ENCODE results near the gene CASP10. TPM values are rescaled to one million over a fixed set of nuclear protein-coding genes. Genes with fewer than 3 reads are reported as not detected.
"Not testable (repeated sequence)": the region's sequence is repeated elsewhere in the genome, so short reads cannot be mapped to it uniquely, and the experiment has no call there.

CASP10 gene
- total RNA-seq, 2 experiments from 2014 or later = 22.0 to 22.1 TPM

DNA sequence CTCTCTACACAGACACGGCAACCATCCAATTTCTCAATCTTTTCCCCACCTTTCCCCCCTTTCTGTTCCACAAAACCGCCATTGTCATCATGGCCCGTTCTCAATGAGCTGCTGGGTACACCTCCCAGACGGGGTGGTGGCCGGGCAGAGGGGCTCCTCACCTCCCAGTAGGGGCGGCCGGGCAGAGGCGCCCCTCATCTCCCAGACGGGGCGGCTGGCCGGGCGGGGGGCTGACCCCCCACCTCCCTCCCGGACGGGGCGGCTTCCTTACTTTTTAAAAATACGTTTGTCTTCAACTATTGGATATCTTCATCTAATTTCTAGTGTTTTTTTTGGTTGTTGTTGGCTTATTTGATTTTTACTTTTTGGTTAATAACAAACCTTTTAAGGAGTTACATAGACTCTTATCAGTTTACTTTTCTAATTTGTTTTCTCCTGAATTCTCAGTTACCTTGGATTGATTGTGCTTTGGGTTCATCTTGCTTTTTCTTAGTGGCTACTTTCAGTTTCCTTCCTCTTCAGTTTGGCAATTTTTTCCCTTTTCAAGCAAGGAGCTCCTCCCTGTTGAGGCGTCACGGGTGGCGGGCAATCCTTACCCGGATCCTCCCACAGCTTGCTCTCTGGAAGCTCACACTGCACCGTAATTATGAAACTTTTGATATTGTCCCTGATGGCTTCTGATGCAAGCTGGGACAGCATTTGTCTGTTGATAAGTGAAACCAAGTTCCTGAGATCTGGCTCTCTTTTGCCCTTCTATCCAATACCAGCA is 56.4 kb downstream of the CASP10 start:
- peak; percentile 27 for DNase-seq
- Mint-ChIP-seq H3K9me3 (peaks cover 11% of the 10 kb centered on the region), H3K27ac (peak overlapping the region; percentile 11), H3K36me3 (ENCODE audit: low read depth) (peaks cover 53% of the 10 kb centered on the region), H3K4me1 (ENCODE audit: low read depth) (peaks cover 43% of the 10 kb centered on the region)
- not testable (repeated sequence) for H3K4me3 Mint-ChIP-seq; H3K27me3 Mint-ChIP-seq (ENCODE audit: low read depth)
- CTCF ChIA-PET = interaction anchor here (3.0 kb wide), 1 partner anchor 125 kb away, joined by 46 read pairs; no protein-coding TSS in a partner anchor
- intact Hi-C loops (cut with micrococcal nuclease) = loop anchor here (5.0 to 10.0 kb wide), 2 partner anchors 173 to 795 kb away; partner anchors contain the start of gene FZD7

DNA sequence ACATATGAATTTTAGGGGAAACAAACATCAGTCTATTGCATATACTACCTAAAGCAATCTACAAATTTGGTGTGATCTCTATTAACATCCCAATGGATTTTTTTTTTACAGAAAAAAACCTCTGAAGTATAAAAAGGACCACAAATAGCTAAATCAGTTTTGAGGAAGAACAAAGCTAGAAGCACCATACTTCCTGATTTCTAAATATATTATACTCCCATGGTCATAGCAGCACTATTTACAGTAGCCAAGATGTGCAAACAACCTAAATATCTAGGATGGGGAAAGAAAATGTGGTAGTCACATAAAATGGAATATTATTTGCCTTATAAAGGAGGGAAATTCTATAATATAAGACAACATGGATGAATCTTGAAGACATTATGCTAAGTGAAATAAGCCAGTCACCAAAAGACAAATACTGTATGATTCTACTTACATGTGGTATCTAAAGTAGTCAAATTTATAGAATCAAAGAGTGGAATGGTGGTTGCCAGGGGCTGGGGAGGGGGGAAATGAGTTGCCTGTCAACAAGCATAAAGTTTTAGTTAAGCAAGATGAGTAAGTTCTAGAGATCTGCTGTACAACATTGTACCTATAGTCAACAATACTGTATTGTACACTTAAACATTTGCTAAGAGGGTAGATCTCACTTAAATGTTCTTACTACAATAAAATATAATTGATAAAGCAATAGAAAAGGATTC is 59.8 kb downstream of the CASP10 start:
- DNase-seq = no peak
- H3K27ac Mint-ChIP-seq = no peak overlapping the region
- no peaks in the 10 kb centered on the region for H3K27me3 Mint-ChIP-seq (ENCODE audit: low read depth)
- H3K4me1 Mint-ChIP-seq (ENCODE audit: low read depth) = peaks cover 41% of the 10 kb centered on the region
- no peak overlapping the region for H3K4me3 Mint-ChIP-seq
- intact Hi-C loops (cut with micrococcal nuclease) = no loop called here
- CTCF ChIA-PET = interaction anchor here (0.9 to 3.2 kb wide), 3 partner anchors 10 to 22 kb away, joined by 3 to 10 read pairs (median 3); no protein-coding TSS in a partner anchor
- peaks cover 38% of the 10 kb centered on the region for H3K36me3 Mint-ChIP-seq (ENCODE audit: low read depth)
- H3K9me3 Mint-ChIP-seq = peaks cover 11% of the 10 kb centered on the region

DNA sequence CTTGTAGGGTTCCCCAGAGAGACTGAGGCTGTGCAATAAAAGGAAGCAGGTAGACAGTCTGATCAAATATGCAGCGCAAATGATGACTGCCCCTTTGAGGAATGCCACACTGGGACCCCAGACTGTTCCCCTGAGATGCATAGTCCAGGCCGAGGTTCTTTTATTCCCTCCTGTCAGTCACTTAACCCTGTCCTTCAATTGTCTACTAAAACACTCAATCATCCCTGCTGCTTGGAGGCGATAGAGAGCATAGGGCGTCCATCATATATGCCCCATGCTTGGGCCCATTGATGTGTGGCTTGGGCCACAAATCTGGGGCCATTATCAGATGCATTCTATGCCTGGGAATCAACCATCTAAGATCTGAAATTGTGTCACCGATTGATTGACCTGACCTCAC is 61.9 kb downstream of the CASP10 start:
- CTCF ChIA-PET = interaction anchor here (0.7 to 3.2 kb wide), 2 partner anchors 12 to 63 kb away, joined by 3 to 10 read pairs; no protein-coding TSS in a partner anchor
- peaks cover 42% of the 10 kb centered on the region for H3K4me1 Mint-ChIP-seq (ENCODE audit: low read depth)

DNA sequence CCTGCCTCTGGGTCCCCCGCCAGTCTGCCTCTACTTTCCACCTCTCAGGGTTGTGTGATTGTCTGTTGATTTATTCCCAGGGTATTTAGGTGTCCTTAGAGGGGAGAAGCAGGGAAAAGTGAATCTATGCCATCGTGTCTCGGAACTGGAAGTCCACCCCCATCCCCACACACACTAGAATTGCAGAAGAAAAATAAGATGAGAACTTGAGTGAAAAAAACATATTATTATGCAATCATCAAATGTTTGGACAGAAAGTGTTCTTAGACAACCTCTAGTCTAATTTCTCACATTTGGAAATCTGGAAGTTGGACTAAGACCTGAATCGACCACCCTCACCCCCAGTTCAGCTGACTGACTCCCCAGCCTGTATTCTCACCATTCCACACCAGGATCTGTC is 63.3 kb downstream of the CASP10 start:
- DNase-seq = no peak
- Mint-ChIP-seq H3K27me3 (ENCODE audit: low read depth) (no peaks in the 10 kb centered on the region), H3K9me3 (peaks cover 3% of the 10 kb centered on the region), H3K27ac (no peak overlapping the region), H3K36me3 (ENCODE audit: low read depth) (peaks cover 26% of the 10 kb centered on the region), H3K4me3 (no peak overlapping the region), H3K4me1 (ENCODE audit: low read depth) (peaks cover 48% of the 10 kb centered on the region)
- intact Hi-C loops (cut with micrococcal nuclease) = no loop called here
- CTCF ChIA-PET = interaction anchor here (0.7 kb wide), 1 partner anchor 222 kb away, joined by 3 read pairs; no protein-coding TSS in a partner anchor

More for the DNA sequence above, 61.9 kb downstream of the CASP10 start:
- Mint-ChIP-seq H3K27ac (no peak overlapping the region), H3K36me3 (ENCODE audit: low read depth) (peaks cover 32% of the 10 kb centered on the region), H3K9me3 (peaks cover 9% of the 10 kb centered on the region), H3K4me3 (no peak overlapping the region), H3K27me3 (ENCODE audit: low read depth) (no peaks in the 10 kb centered on the region)
- no peak for DNase-seq
- intact Hi-C loops (cut with micrococcal nuclease) = no loop called here

DNA sequence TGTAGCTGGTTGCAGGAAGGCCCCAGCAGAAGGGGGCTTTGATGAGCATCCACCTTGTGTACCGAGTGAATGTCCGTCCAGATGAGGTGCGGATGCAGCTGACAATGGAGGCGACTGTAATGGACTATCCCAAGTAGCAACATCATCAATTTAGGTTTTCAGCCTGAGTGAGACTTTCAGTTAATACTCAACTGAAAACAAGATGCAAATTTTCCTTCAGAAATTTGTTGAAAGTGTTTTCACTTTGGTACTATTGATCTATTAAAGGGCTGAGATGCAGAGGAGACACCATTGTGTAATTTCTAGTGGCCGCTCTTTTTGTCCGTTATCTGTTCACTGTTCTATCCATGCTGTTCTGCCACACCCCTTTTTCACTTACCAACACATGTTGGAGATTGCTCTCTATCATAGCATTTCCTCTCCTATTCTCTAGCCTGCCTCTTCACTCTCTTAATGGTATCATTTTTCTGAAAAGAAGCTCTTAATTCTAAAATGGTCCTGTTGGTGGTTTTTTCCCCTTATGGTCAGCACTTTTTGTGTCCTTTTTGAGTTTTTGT is 65.4 kb downstream of the CASP10 start:
- Mint-ChIP-seq H3K4me1 (ENCODE audit: low read depth) (peaks cover 54% of the 10 kb centered on the region), H3K4me3 (no peak overlapping the region), H3K27ac (no peak overlapping the region), H3K27me3 (ENCODE audit: low read depth) (no peaks in the 10 kb centered on the region), H3K36me3 (ENCODE audit: low read depth) (peaks cover 23% of the 10 kb centered on the region), H3K9me3 (no peaks in the 10 kb centered on the region)
- intact Hi-C loops (cut with micrococcal nuclease) = no loop called here
- CTCF ChIA-PET = interaction anchor here (0.5 kb wide), 1 partner anchor 927 kb away, joined by 3 read pairs; no protein-coding TSS in a partner anchor
- no peak for DNase-seq

DNA sequence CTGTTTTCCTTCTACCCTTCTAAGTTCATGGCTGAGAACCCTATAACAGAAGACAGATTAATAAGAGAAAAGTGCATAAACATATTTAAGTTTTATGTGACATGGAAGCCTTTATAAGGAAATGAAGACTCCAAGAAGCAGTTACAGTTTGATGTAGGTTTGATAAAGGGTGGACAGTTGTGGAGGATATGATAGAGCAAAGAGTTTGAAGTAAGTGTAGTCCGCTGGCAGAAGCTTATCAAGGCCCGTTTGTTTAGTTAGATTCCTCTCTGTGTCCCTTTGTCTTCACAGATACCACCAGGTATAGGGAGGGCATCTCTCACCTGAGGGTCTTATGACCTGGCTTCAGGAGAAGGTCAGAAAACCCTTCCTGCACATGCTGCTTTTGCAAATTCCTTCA is 66.9 kb downstream of the CASP10 start:
- H3K27me3 Mint-ChIP-seq (ENCODE audit: low read depth) = no peaks in the 10 kb centered on the region
- CTCF ChIA-PET = interaction anchor here (1.2 kb wide), 1 partner anchor 116 kb away, joined by 3 read pairs; no protein-coding TSS in a partner anchor
- H3K4me3 Mint-ChIP-seq = no peak overlapping the region
- DNase-seq = no peak
- no peak overlapping the region for H3K27ac Mint-ChIP-seq
- intact Hi-C loops (cut with micrococcal nuclease) = no loop called here
- H3K4me1 Mint-ChIP-seq (ENCODE audit: low read depth) = peaks cover 60% of the 10 kb centered on the region
- no peaks in the 10 kb centered on the region for H3K9me3 Mint-ChIP-seq
- peaks cover 26% of the 10 kb centered on the region for H3K36me3 Mint-ChIP-seq (ENCODE audit: low read depth)

DNA sequence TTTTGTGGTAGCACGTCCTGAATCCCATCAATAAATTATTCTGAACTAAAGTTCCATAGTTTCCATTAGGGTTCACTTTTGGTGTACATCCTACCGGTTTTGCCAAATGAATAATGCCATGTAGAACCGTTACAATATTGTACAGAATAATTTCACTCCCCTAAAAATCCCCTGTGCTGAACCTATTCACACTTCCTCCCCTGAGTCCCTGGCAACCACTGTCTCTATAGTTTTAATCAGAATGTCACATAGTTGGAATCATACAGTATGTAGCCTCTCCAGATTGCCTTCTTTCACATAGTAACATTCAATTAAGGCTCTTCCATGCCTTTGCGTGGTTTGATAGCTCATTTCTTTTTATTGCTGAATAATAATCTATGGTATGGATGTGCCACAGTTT is 67.8 kb downstream of the CASP10 start:
- CTCF ChIA-PET = interaction anchor here (0.6 to 1.1 kb wide), 3 partner anchors 11 to 23 kb away, joined by 3 to 5 read pairs (median 3); no protein-coding TSS in a partner anchor
- no peak overlapping the region for H3K27ac Mint-ChIP-seq
- no peak overlapping the region for H3K4me3 Mint-ChIP-seq
- H3K36me3 Mint-ChIP-seq (ENCODE audit: low read depth) = peaks cover 25% of the 10 kb centered on the region
- H3K9me3 Mint-ChIP-seq = no peaks in the 10 kb centered on the region
- intact Hi-C loops (cut with micrococcal nuclease) = no loop called here
- no peaks in the 10 kb centered on the region for H3K27me3 Mint-ChIP-seq (ENCODE audit: low read depth)
- no peak for DNase-seq
- H3K4me1 Mint-ChIP-seq (ENCODE audit: low read depth) = peaks cover 67% of the 10 kb centered on the region

DNA sequence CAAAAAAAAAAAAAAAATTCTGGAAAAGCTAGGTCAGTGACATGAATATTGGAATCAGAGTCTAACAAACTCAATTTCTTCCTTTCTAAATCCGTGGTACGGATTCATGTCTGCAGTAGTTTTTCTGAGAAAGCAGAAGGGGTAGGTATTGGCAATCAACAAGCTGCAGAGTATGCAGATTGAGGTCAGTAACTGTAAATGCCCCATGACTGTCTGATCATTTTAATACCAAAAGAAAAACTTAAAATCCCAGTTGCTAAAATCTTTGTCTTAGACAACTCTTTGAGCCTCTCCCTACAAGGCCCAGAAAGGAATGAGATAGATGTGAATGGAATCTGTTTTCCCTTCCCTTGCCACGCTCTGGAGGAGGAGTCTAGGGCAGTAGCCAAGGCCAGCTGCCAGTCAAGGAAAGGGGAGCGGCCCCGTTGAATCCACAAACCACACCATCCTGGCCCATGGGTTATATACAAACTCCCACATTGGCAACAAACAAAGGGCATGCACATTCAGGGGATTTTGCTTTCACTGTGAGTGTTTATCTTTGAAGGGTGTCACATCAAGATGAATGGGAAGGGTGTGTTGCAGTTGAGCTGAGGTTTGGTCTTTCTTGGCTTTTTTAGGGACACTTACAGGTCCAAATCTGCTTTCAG is 71.3 kb downstream of the CASP10 start:
- Mint-ChIP-seq H3K4me3 (no peak overlapping the region), H3K27ac (peak overlapping the region; percentile 28), H3K36me3 (ENCODE audit: low read depth) (peaks cover 24% of the 10 kb centered on the region), H3K27me3 (ENCODE audit: low read depth) (no peaks in the 10 kb centered on the region), H3K4me1 (ENCODE audit: low read depth) (peaks cover 73% of the 10 kb centered on the region), H3K9me3 (no peaks in the 10 kb centered on the region)
- intact Hi-C loops (cut with micrococcal nuclease) = loop anchor here (1.0 kb wide), 1 partner anchor 8 kb away; no protein-coding TSS in a partner anchor
- DNase-seq = peak; percentile 61
- CTCF ChIA-PET = interaction anchor here (1.2 to 4.8 kb wide), 6 partner anchors 8 to 71 kb away, joined by 3 to 22 read pairs (median 5); partner anchors contain the start of gene CASP10

DNA sequence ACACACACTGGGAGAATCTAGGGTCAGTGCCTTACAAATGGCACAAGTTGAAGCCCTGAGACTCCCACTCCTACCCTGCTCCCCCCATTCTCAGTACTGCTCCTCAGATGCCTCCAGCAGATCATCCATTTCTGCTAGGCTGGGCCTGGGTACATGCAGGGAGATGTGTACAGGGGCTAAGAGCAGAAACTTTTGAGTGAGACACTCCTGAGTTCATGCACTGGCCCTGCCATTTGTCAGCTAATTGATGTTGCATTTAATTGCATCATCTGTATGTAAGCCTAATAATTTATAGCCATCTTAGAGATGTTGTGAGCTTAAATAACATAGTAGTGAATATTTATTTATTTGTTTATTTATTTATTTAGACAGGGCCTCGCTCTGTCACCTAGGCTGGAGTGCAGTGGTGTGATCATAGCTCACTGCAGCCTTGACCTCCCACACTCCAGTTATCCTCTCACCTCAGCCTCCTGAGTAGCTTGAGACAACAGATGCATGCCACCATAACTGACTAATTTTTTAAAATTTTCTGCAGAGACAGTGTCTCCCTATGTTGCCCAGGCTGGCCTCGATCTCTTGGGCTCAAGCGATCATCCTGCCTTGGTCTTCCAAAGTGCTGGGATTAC is 72.6 kb downstream of the CASP10 start:
- peaks cover 17% of the 10 kb centered on the region for H3K36me3 Mint-ChIP-seq (ENCODE audit: low read depth)
- H3K4me1 Mint-ChIP-seq (ENCODE audit: low read depth) = peaks cover 78% of the 10 kb centered on the region
- H3K4me3 Mint-ChIP-seq = no peak overlapping the region
- intact Hi-C loops (cut with micrococcal nuclease) = loop anchor here (5.0 kb wide), 1 partner anchor 1122 kb away; the partner anchor contains the start of gene BMPR2
- peak overlapping the region; percentile 28 for H3K27ac Mint-ChIP-seq
- CTCF ChIA-PET = interaction anchor here (0.8 to 4.8 kb wide), 4 partner anchors 13 to 72 kb away, joined by 3 to 22 read pairs (median 8); partner anchors contain the start of gene CASP10
- H3K9me3 Mint-ChIP-seq = no peaks in the 10 kb centered on the region
- H3K27me3 Mint-ChIP-seq (ENCODE audit: low read depth) = no peaks in the 10 kb centered on the region
- DNase-seq = no peak

DNA sequence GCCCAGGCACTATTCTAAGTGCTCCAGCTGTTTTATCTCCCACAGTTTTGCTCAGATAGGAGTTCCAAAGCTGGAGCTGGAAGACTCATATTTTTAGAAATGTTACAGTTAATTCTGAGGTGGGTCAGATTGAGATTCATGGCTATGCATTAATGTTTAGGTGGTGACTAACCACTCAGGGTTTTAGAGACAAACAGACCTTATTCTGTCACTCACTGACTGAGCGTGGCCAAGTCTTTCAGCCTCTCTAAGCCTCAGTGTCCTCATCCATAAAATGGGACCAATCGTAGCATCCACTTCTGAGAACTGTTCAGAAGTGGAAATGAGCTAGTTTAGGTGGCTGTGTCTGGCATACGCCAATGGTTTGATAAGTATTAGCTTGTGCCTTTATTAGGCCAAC is 73.1 kb downstream of the CASP10 start:
- Mint-ChIP-seq H3K4me3 (no peak overlapping the region), H3K27me3 (ENCODE audit: low read depth) (no peaks in the 10 kb centered on the region), H3K4me1 (ENCODE audit: low read depth) (peaks cover 73% of the 10 kb centered on the region), H3K9me3 (no peaks in the 10 kb centered on the region), H3K27ac (peak overlapping the region; percentile 97), H3K36me3 (ENCODE audit: low read depth) (peaks cover 17% of the 10 kb centered on the region)
- DNase-seq = no peak
- CTCF ChIA-PET = interaction anchor here (1.2 to 4.8 kb wide), 2 partner anchors 19 to 24 kb away, joined by 7 to 22 read pairs; no protein-coding TSS in a partner anchor
- intact Hi-C loops (cut with micrococcal nuclease) = loop anchor here (5.0 kb wide), 1 partner anchor 1121 kb away; the partner anchor contains the start of gene BMPR2

DNA sequence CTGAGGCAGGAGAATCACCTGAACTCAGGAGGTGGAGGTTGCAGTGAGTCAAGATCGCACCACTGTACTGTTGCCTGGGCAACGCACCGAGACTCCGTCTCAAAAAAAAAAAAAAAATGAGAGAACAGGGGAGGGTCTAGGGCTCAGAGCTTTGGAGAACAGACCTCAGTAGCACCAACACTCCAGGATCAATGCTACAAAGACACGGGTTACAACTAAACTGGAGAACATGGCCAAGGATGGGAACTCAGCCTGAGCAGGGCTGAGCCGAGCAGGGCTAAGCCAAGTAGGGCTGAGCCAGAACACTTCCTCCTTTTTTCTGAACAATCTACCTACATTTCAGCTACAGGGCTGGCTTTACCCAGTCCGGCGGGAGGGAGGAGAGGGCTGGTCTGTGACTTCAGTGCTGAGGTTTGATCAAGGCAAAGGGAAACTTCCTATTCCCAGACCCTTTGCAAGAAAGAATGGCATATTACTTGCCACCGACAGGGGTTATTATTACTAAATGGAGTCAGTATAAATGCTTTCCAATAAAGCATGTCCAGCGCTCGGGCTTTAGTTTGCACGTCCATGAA is 74.5 kb downstream of the CASP10 start:
- CTCF ChIA-PET = interaction anchor here (4.8 kb wide), 1 partner anchor 25 kb away, joined by 22 read pairs; no protein-coding TSS in a partner anchor
- Mint-ChIP-seq H3K36me3 (ENCODE audit: low read depth) (peaks cover 16% of the 10 kb centered on the region), H3K9me3 (no peaks in the 10 kb centered on the region), H3K27me3 (ENCODE audit: low read depth) (no peaks in the 10 kb centered on the region), H3K4me3 (peak overlapping the region; percentile 78), H3K4me1 (ENCODE audit: low read depth) (peaks cover 73% of the 10 kb centered on the region), H3K27ac (peak overlapping the region; percentile 97)
- peak; percentile 60 for DNase-seq
- intact Hi-C loops (cut with micrococcal nuclease) = loop anchor here (1.0 to 5.0 kb wide), 2 partner anchors 524 to 1120 kb away; partner anchors contain the start of gene BMPR2

Measured in activated naive CD4-positive, alpha-beta T cell treated with anti-CD3 and anti-CD28 coated beads for 36 hours (primary cell).